Breast epithelium (tissue), 3 donors: ENCODE results near the gene P2RX2.
A peak's percentile ranks its signal among the peaks of the same experiment; 100 is the strongest.

Experiments used
- CTCF ChIP-seq, 3 donors: fragments of 450-650 bp; IDR thresholded peaks; one replicate each; pipeline ENCODE4 v1.5.1; 2016 to 2017; ENCODE audit warnings: antibody characterized with exemption in 3 of 3, mild to moderate bottlenecking in 3 of 3, moderate library complexity in 3 of 3
- POLR2AphosphoS5 ChIP-seq, 3 donors: sonication (generic); formaldehyde crosslinking; IDR thresholded peaks; one replicate each; pipeline ENCODE4 v1.6.1; 2017; ENCODE audit warnings: antibody characterized with exemption in 3 of 3

- TF ChIP-seq CTCF (IDR thresholded peaks at IDR 0.05), result peak in 2 of 3 donors; percentile 26 to 37
- TF ChIP-seq POLR2AphosphoS5 (IDR thresholded peaks at IDR 0.05), result no peak
These were observed 20.2 kb downstream of the P2RX2 start for GRCh38 chr12:132638541-132639408.
